Panc1 (cell line): ENCODE data around the gene SDCBP2. TPM values are rescaled to one million over a fixed set of nuclear protein-coding genes. Genes with fewer than 3 reads are reported as not detected.

ENCODE experiments used
- ATAC-seq: fragments of 200-7000 bp; cut with Tn5 transposase; 2 replicates; pipeline ENCODE4 v1.9.1; 2020; ENCODE audit warnings: mild to moderate bottlenecking, moderate library complexity
- BruUV-seq: library from RNA; stranded (reverse); fragments of 400-500 nt; replicated peaks from 2 replicates; lab custom pipeline; 2021; lab: Mats Ljungman, UMichigan
- CTCF ChIA-PET: fragments of 300-600 bp; sonication (Branson Sonifier 250); formaldehyde crosslinking; loops from one replicate; lab custom pipeline; 2022; ENCODE audit warnings: antibody characterized with exemption; lab: Charles Lee
- POLR2A ChIA-PET: fragments of 300-600 bp; sonication (Branson Sonifier 250); formaldehyde crosslinking; loops from one replicate; lab custom pipeline; 2022; ENCODE audit warnings: antibody characterized with exemption; lab: Charles Lee
- DNase-seq: peaks from one replicate; pipeline ENCODE4 v3.0.0-alpha.2; 2010; ENCODE audit warnings: low read depth, low spot score
- H3K27ac ChIP-seq: 2 replicates; pipeline ENCODE4 v1.5.1; 2011; ENCODE audit warnings: mild to moderate bottlenecking, low read length, inconsistent platforms
- H3K27me3 ChIP-seq: fragments of 200-500 bp; sonication (Bioruptor generic); 2 replicates; pipeline ENCODE4 v1.6.0; 2014; ENCODE audit warnings: low read length, inconsistent platforms; ENCODE audit not compliant: control insufficient read depth, insufficient read depth
- H3K36me3 ChIP-seq: fragments of 200-500 bp; sonication (Bioruptor generic); 2 replicates; pipeline ENCODE4 v1.5.1; 2014; ENCODE audit warnings: inconsistent platforms, mild to moderate bottlenecking, low read length, moderate library complexity; ENCODE audit not compliant: control insufficient read depth, insufficient read depth
- H3K4me1 ChIP-seq: 2 replicates; pipeline ENCODE4 v1.5.1; 2011; ENCODE audit warnings: inconsistent platforms, mild to moderate bottlenecking, low read length, moderate library complexity; ENCODE audit not compliant: control insufficient read depth, insufficient read depth
- H3K4me3 ChIP-seq, 2 experiments: 2 replicates each; pipeline ENCODE4 v1.5.1; 2011 to 2012; ENCODE audit warnings: low read depth in 2 of 2, low read length in 2 of 2, mild to moderate bottlenecking in 2 of 2, inconsistent platforms in 1 of 2, moderate library complexity in 1 of 2
- H3K9me3 ChIP-seq: fragments of 200-500 bp; sonication (Bioruptor generic); 2 replicates; pipeline ENCODE4 v1.5.1; 2014; ENCODE audit warnings: low read depth, mild to moderate bottlenecking, inconsistent platforms, low read length, moderate library complexity; ENCODE audit not compliant: control insufficient read depth, insufficient read depth
- CTCF ChIP-seq: fragments of 450-650 bp; IDR thresholded peaks from 2 replicates; pipeline ENCODE4 v1.5.1; 2017; ENCODE audit warnings: mild to moderate bottlenecking
- POLR2AphosphoS5 ChIP-seq: IDR thresholded peaks from 2 replicates; pipeline ENCODE4 v1.6.1; 2012; ENCODE audit warnings: mild to moderate bottlenecking, low read depth, low read length, moderate library complexity
- REST ChIP-seq, 2 experiments: IDR thresholded peaks; 2 replicates each; pipeline ENCODE4 v1.6.1; 2011 to 2012; ENCODE audit warnings: low read depth in 2 of 2, control low read depth in 1 of 2, low read length in 1 of 2, mild to moderate bottlenecking in 1 of 2, moderate library complexity in 1 of 2; ENCODE audit not compliant: insufficient read depth in 1 of 2
- SIN3A ChIP-seq: IDR thresholded peaks from 2 replicates; pipeline ENCODE4 v1.6.1; 2012; ENCODE audit warnings: low read depth, mild to moderate bottlenecking, low read length, moderate library complexity, borderline replicate concordance; ENCODE audit not compliant: insufficient read depth
- TCF7L2 ChIP-seq: IDR thresholded peaks from 2 replicates; pipeline ENCODE4 v1.6.1; 2011; ENCODE audit warnings: mild to moderate bottlenecking, low read depth, low read length, inconsistent platforms
- in situ Hi-C: cut with HindIII; loops from 2 replicates; pipeline ENCODE4 v1.10.0; 2016; ENCODE audit warnings: low sequenced_read_pairs, low pct_unique_long_range_greater_than_20kb
- intact Hi-C: fragments of 100-400 bp; cut with micrococcal nuclease; formaldehyde crosslinking; loops from one replicate; pipeline ENCODE4 v1.10.0; 2022; ENCODE audit not compliant: unreplicated experiment
- total RNA-seq: library from RNA; stranded (reverse); gene quantifications from one replicate; pipeline ENCODE4 v1.2.1, GENCODE V29; 2021; ENCODE audit not compliant: unreplicated experiment

Gene SDCBP2
- total RNA-seq, 1 experiment from 2014 or later = 1.8 TPM

- ChIA-PET POLR2A (interaction anchor here (1.0 kb wide), 1 partner anchor 27 kb away, joined by 3 read pairs; no protein-coding TSS in a partner anchor), CTCF (interaction anchor here (0.6 kb wide), 1 partner anchor 54 kb away, joined by 3 read pairs; no protein-coding TSS in a partner anchor)
- H3K27me3 ChIP-seq = no peaks in the 10 kb centered on the region
- no TSS peak for BruUV-seq
- H3K4me3 ChIP-seq = no peak overlapping the region
- no peak for TF ChIP-seq POLR2AphosphoS5
- DNase-seq = no peak
- no peak for ATAC-seq
- in situ Hi-C loops = no loop called here
- H3K9me3 ChIP-seq = no peaks in the 10 kb centered on the region
- intact Hi-C loops = no loop called here
- peaks cover 3% of the 10 kb centered on the region for H3K4me1 ChIP-seq
- H3K27ac ChIP-seq = no peak overlapping the region
- H3K36me3 ChIP-seq = no peaks in the 10 kb centered on the region
These were observed 30.8 kb downstream of the SDCBP2 start for GRCh38 chr20:1298166-1298565.

- intact Hi-C loops (no loop called here), in situ Hi-C loops (no loop called here)
- no peaks in the 10 kb centered on the region for H3K36me3 ChIP-seq
- H3K4me3 ChIP-seq = no peak overlapping the region
- TF ChIP-seq SIN3A = no peak
- no peak for TF ChIP-seq REST (IDR thresholded peaks at IDR 0.05; ENCODE audit: insufficient read depth in 1 of 2, low read depth in 2 of 2, low read length in 1 of 2)
- no peak for TF ChIP-seq TCF7L2
- no peak for TF ChIP-seq CTCF
- no peak for TF ChIP-seq POLR2AphosphoS5
- DNase-seq (no peak), ATAC-seq (no peak)
- H3K9me3 ChIP-seq = no peaks in the 10 kb centered on the region
- no peak overlapping the region for H3K27ac ChIP-seq
- H3K4me1 ChIP-seq = no peaks in the 10 kb centered on the region; the same call in 1 of the 2 replicates
- H3K27me3 ChIP-seq = no peaks in the 10 kb centered on the region
- POLR2A ChIA-PET = interaction anchor here (1.0 kb wide), 1 partner anchor 28 kb away, joined by 3 read pairs; no protein-coding TSS in a partner anchor
- BruUV-seq = no TSS peak
- CTCF ChIA-PET = no interaction called here
These were observed 31.5 kb downstream of the SDCBP2 start for GRCh38 chr20:1297486-1297885.

GRCh38 chr20:1296922-1297321 lies 32.0 kb downstream of the SDCBP2 start:
- no peaks in the 10 kb centered on the region for H3K36me3 ChIP-seq
- no peaks in the 10 kb centered on the region; the same call in 1 of the 2 replicates for H3K4me1 ChIP-seq
- in situ Hi-C loops (no loop called here), intact Hi-C loops (no loop called here)
- ChIA-PET CTCF (no interaction called here), POLR2A (no interaction called here)
- no peak for TF ChIP-seq REST (IDR thresholded peaks at IDR 0.05; ENCODE audit: insufficient read depth in 1 of 2, low read depth in 2 of 2, low read length in 1 of 2)
- no peak for TF ChIP-seq TCF7L2
- no peak for TF ChIP-seq CTCF
- TF ChIP-seq SIN3A = no peak
- TF ChIP-seq POLR2AphosphoS5 = no peak
- H3K9me3 ChIP-seq = no peaks in the 10 kb centered on the region
- H3K4me3 ChIP-seq = no peak overlapping the region
- BruUV-seq = no TSS peak
- no peak for ATAC-seq
- DNase-seq = no peak
- H3K27ac ChIP-seq = no peak overlapping the region
- no peaks in the 10 kb centered on the region for H3K27me3 ChIP-seq
